Naive thymus-derived CD4-positive, alpha-beta T cell (primary cell): ENCODE results near the gene PRIM2. TPM values are rescaled to one million over a fixed set of nuclear protein-coding genes. Genes with fewer than 3 reads are reported as not detected.
"Not testable (repeated sequence)": the region's sequence is repeated elsewhere in the genome, so short reads cannot be mapped to it uniquely, and the experiment has no call there.

Experiments
- ATAC-seq: fragments of 150-1000 bp; cut with Tn5 transposase; 2 replicates; pipeline ENCODE4 v1.10.0; 2021; ENCODE audit warnings: mild to moderate bottlenecking, moderate library complexity
- CTCF ChIA-PET: fragments of 350-600 bp; sonication (Branson Sonifier 250); formaldehyde crosslinking; loops from one replicate; lab custom pipeline; 2021; ENCODE audit warnings: antibody characterized with exemption; lab: Charles Lee
- POLR2A ChIA-PET: fragments of 350-600 bp; sonication (Branson Sonifier 250); formaldehyde crosslinking; loops from one replicate; lab custom pipeline; 2021; ENCODE audit warnings: antibody characterized with exemption, inconsistent platforms; lab: Charles Lee
- DNase-seq, 9 donors: peaks; one replicate each; pipeline versions ENCODE4 v3.0.0 to v3.0.0-alpha.2; 2020 to 2022; ENCODE audit warnings: mixed read lengths in 1 of 9
- H3K27ac ChIP-seq: one replicate; pipeline ENCODE4 v1.7.0; 2013; ENCODE audit warnings: mild to moderate bottlenecking, low read depth, low read length, moderate library complexity
- H3K27me3 ChIP-seq, 2 donors: one replicate each; pipeline ENCODE4 v1.7.0; 2013; ENCODE audit warnings: low read length in 2 of 2, mild to moderate bottlenecking in 2 of 2, moderate library complexity in 2 of 2; ENCODE audit not compliant: control insufficient read depth in 2 of 2, insufficient read depth in 2 of 2
- H3K36me3 ChIP-seq, 3 experiments: 1 replicate in 2 of 3; 2 replicates in 1 of 3; pipeline ENCODE4 v1.7.0; 2013; ENCODE audit warnings: low read length in 3 of 3, mild to moderate bottlenecking in 3 of 3, moderate library complexity in 1 of 3; ENCODE audit not compliant: insufficient read depth in 3 of 3, control insufficient read depth in 2 of 3
- H3K4me1 ChIP-seq, 2 donors: one replicate each; pipeline ENCODE4 v1.7.0; 2013; ENCODE audit warnings: low read length in 2 of 2, mild to moderate bottlenecking in 2 of 2, moderate library complexity in 1 of 2; ENCODE audit not compliant: control insufficient read depth in 2 of 2, insufficient read depth in 2 of 2
- H3K4me3 ChIP-seq: 2 replicates; pipeline ENCODE4 v1.7.0; 2013; ENCODE audit warnings: mild to moderate bottlenecking, low read length
- H3K9me3 ChIP-seq, 3 experiments: 1 replicate in 2 of 3; 2 replicates in 1 of 3; pipeline ENCODE4 v1.7.0; 2013; ENCODE audit warnings: low read length in 3 of 3; ENCODE audit not compliant: control insufficient read depth in 2 of 3
- H3K27ac Mint-ChIP-seq, 9 donors: one replicate each; pipeline ENCODE4 v1.8.0; 2020 to 2022; ENCODE audit warnings: mixed read lengths in 9 of 9, mild to moderate bottlenecking in 8 of 9, moderate library complexity in 5 of 9, inconsistent platforms in 2 of 9
- H3K27me3 Mint-ChIP-seq, 5 donors: one replicate each; pipeline ENCODE4 v1.8.0; 2021 to 2022; ENCODE audit warnings: mixed read lengths in 5 of 5, mild to moderate bottlenecking in 1 of 5
- H3K36me3 Mint-ChIP-seq, 5 donors: one replicate each; pipeline ENCODE4 v1.8.0; 2020 to 2022; ENCODE audit warnings: mixed read lengths in 5 of 5, mild to moderate bottlenecking in 3 of 5, inconsistent platforms in 1 of 5
- H3K4me1 Mint-ChIP-seq, 7 donors: one replicate each; pipeline ENCODE4 v1.8.0; 2020 to 2022; ENCODE audit warnings: mixed read lengths in 7 of 7, mild to moderate bottlenecking in 3 of 7, inconsistent platforms in 1 of 7
- H3K4me3 Mint-ChIP-seq, 10 donors: one replicate each; pipeline ENCODE4 v1.8.0; 2020 to 2022; ENCODE audit warnings: mild to moderate bottlenecking in 10 of 10, mixed read lengths in 10 of 10, moderate library complexity in 6 of 10, inconsistent platforms in 2 of 10
- H3K9me3 Mint-ChIP-seq, 11 donors: one replicate each; pipeline ENCODE4 v1.8.0; 2020 to 2022; ENCODE audit warnings: mixed read lengths in 11 of 11, mild to moderate bottlenecking in 4 of 11, inconsistent platforms in 1 of 11, moderate library complexity in 1 of 11
- intact Hi-C, 2 donors: fragments of 100-400 bp; cut with micrococcal nuclease; formaldehyde crosslinking; loops; one replicate each; pipeline ENCODE4 v1.15.1; 2023
- polyA plus RNA-seq, 2 donors: library from polyadenylated mRNA; unstranded; fragments of 300-500 nt; fragmentation: Illumina TruSeq; gene quantifications; one replicate each; pipeline ENCODE4 v1.2.3, GENCODE V29; 2021
- total RNA-seq, 6 experiments: library from RNA in 5 of 6; stranded (reverse) in 5 of 6; gene quantifications; 1 replicate in 5 of 6; 2 replicates in 1 of 6; pipeline ENCODE4 v1.2.3 and lab custom pipeline; 2021 to 2026

The PRIM2 gene
- total and polyA plus RNA-seq, 7 experiments from 2014 or later: 7.2 to 33.2 (median 11.9) TPM

GRCh38 chr6:57474862-57475475, 157.5 kb downstream of the PRIM2 start:
- H3K9me3 Mint-ChIP-seq, H3K27me3 Mint-ChIP-seq, POLR2A ChIA-PET, H3K36me3 ChIP-seq, ATAC-seq, H3K9me3 ChIP-seq, H3K4me1 ChIP-seq, H3K4me3 Mint-ChIP-seq, intact Hi-C loops, H3K27ac ChIP-seq, DNase-seq, H3K4me3 ChIP-seq, H3K27me3 ChIP-seq, H3K27ac Mint-ChIP-seq, CTCF ChIA-PET: not testable (repeated sequence)
- Mint-ChIP-seq H3K4me1 (peaks cover 0 to 12% (median 3%) of the 10 kb centered on the region in 7 donors), H3K36me3 (peaks cover 0 to 18% (median 9%) of the 10 kb centered on the region in 5 donors)

- ATAC-seq, H3K4me3 ChIP-seq, DNase-seq, H3K9me3 Mint-ChIP-seq, H3K27ac ChIP-seq, intact Hi-C loops, H3K9me3 ChIP-seq, H3K4me3 Mint-ChIP-seq, H3K27me3 Mint-ChIP-seq, H3K4me1 ChIP-seq, H3K27ac Mint-ChIP-seq, CTCF ChIA-PET, H3K27me3 ChIP-seq, POLR2A ChIA-PET, H3K36me3 ChIP-seq: not testable (repeated sequence)
- Mint-ChIP-seq H3K4me1 (peaks cover 0 to 13% (median 3%) of the 10 kb centered on the region in 7 donors), H3K36me3 (peaks cover 0 to 23% (median 13%) of the 10 kb centered on the region in 5 donors)
These were observed 158.2 kb downstream of the PRIM2 start for GRCh38 chr6:57475656-57476055.

DNA sequence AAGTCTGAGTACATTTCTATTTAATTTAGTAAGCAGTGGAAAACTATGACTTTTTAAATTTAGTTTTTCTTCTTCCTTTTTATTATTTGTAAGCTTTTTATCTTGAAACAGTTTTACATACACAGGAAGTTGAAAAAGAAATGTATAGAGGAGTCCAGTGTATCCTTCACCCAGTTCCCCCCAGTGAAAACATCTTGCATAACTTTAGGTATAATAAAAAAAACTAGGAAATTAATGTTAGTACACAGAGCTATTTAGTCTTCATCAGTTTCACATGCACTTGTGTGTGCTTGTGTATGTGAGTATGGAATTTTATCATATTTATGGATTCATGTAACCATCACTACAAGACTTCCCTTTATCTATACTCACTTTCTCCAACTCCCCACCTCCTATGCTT, 162.8 kb downstream of the PRIM2 start:
- POLR2A ChIA-PET, CTCF ChIA-PET, H3K27ac ChIP-seq, H3K4me1 ChIP-seq, H3K4me3 Mint-ChIP-seq, H3K9me3 Mint-ChIP-seq, intact Hi-C loops, DNase-seq, H3K4me3 ChIP-seq, H3K27me3 Mint-ChIP-seq, H3K9me3 ChIP-seq, H3K27ac Mint-ChIP-seq, H3K27me3 ChIP-seq, ATAC-seq, H3K36me3 ChIP-seq: not testable (repeated sequence)
- Mint-ChIP-seq H3K4me1 (peaks cover 0 to 12% (median 5%) of the 10 kb centered on the region in 7 donors), H3K36me3 (peaks cover 4 to 30% (median 18%) of the 10 kb centered on the region in 5 donors)

DNA sequence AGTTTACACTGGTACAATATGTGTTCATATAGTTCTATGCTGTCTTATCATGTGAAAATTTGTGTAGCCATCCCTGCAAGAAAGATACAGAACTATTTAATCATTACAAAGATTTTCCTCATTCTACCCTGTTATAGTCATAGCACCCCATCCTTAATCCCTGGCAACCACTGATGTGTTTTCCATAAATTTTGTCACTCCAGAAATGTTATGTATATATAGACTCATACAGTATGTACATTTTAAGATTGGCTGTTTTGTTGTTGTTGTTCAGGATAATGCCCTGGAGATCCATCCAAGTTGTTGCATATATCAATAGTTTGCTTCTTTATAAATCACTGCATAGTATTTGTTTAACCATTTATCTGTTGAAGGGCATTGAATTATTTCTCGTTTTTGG, 163.7 kb downstream of the PRIM2 start:
- H3K4me3 ChIP-seq, H3K27me3 Mint-ChIP-seq, H3K9me3 Mint-ChIP-seq, CTCF ChIA-PET, intact Hi-C loops, H3K4me1 ChIP-seq, H3K27ac Mint-ChIP-seq, H3K27ac ChIP-seq, H3K36me3 ChIP-seq, H3K27me3 ChIP-seq, POLR2A ChIA-PET, H3K4me3 Mint-ChIP-seq, H3K9me3 ChIP-seq, ATAC-seq, DNase-seq: not testable (repeated sequence)
- H3K4me1 Mint-ChIP-seq: peaks cover 0 to 12% (median 5%) of the 10 kb centered on the region in 7 donors
- H3K36me3 Mint-ChIP-seq: peaks cover 4 to 30% (median 18%) of the 10 kb centered on the region in 5 donors

DNA sequence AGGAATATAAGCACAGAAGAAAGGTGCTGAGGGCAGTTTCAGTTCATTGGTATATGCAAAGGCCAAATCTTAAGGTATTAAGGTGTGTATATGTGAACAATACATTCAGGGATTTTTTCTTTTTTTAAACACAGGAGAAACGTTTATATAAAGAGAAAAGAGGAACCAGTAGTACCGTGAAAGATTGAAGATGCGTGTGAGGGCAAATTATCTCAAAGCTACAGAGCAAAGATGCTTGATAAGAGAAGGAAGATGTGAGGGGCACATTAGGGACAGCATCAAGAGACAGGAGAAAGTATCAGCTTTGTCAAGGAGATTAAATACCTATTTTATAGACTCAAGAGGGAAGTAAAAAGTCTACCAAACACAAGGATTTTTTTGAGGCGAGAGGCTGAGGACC, 165.0 kb downstream of the PRIM2 start:
- H3K36me3 Mint-ChIP-seq: peaks cover 4 to 30% (median 18%) of the 10 kb centered on the region in 5 donors
- POLR2A ChIA-PET, H3K9me3 Mint-ChIP-seq, ATAC-seq, intact Hi-C loops, DNase-seq, H3K9me3 ChIP-seq, H3K4me1 ChIP-seq, H3K4me3 Mint-ChIP-seq, H3K27me3 Mint-ChIP-seq, H3K36me3 ChIP-seq, H3K27ac ChIP-seq, H3K27ac Mint-ChIP-seq, H3K27me3 ChIP-seq, H3K4me3 ChIP-seq, CTCF ChIA-PET: not testable (repeated sequence)
- peaks cover 0 to 12% (median 5%) of the 10 kb centered on the region in 7 donors for H3K4me1 Mint-ChIP-seq

DNA sequence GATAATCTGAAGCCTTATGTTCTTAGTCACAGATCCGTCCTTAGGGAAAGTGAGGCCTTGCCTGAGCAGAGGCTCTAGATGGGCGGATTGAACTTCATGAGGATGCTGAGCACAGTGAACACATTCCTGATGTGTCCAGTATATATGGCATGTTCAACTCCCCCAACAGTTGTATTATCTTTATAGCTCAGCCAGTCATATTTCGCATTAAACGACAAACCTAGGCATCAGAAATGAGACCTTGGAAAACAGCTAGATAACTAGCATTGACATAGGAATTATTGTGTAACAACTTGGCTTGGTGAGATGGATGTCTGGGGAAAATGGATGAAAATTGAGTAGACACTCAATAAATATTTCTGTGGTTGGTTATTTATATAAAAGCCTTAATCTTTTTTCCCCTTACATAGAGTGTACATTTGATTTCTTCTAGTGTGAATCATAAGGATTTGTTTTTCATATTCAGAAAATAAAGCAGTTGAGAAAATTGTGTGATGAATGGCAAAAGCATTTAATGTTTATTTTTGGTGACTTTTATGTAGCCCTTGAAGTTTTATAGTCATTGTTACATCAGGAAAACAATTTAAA, 169.2 kb downstream of the PRIM2 start:
- H3K4me3 Mint-ChIP-seq, H3K4me1 ChIP-seq, H3K9me3 ChIP-seq, POLR2A ChIA-PET, CTCF ChIA-PET, H3K27ac ChIP-seq, ATAC-seq, H3K36me3 ChIP-seq, H3K9me3 Mint-ChIP-seq, H3K27ac Mint-ChIP-seq, H3K4me3 ChIP-seq, DNase-seq, H3K27me3 Mint-ChIP-seq, H3K27me3 ChIP-seq, intact Hi-C loops: not testable (repeated sequence)
- H3K4me1 Mint-ChIP-seq: peaks cover 0 to 18% (median 12%) of the 10 kb centered on the region in 7 donors
- H3K36me3 Mint-ChIP-seq: peaks cover 3 to 27% (median 8%) of the 10 kb centered on the region in 5 donors

- H3K4me3 ChIP-seq, intact Hi-C loops, H3K27ac Mint-ChIP-seq, ATAC-seq, DNase-seq, H3K27me3 ChIP-seq, H3K36me3 ChIP-seq, H3K4me1 ChIP-seq, H3K27ac ChIP-seq, POLR2A ChIA-PET, H3K9me3 Mint-ChIP-seq, H3K4me3 Mint-ChIP-seq, H3K27me3 Mint-ChIP-seq, CTCF ChIA-PET, H3K9me3 ChIP-seq: not testable (repeated sequence)
- peaks cover 0 to 17% (median 0%) of the 10 kb centered on the region in 5 donors for H3K36me3 Mint-ChIP-seq
- H3K4me1 Mint-ChIP-seq: peaks cover 0 to 18% (median 8%) of the 10 kb centered on the region in 7 donors
These were observed 171.1 kb downstream of the PRIM2 start for GRCh38 chr6:57488551-57488950.
